Measurements from ENCODE around the gene QRICH2. TPM values are rescaled to one million over a fixed set of nuclear protein-coding genes. Genes with fewer than 3 reads are reported as not detected.

QRICH2 gene
- total RNA-seq, 1 experiment from 2014 or later, result 1.5 TPM

- DNase-seq, result no peak
- CTCF ChIA-PET, result interaction anchor here (1.0 to 2.7 kb wide), 2 partner anchors 17 to 268 kb away, joined by 5 to 14 read pairs; partner anchors contain the start of gene UBALD2
- no peak overlapping the region for H3K27ac Mint-ChIP-seq (ENCODE audit: unreplicated experiment)
- Histone ChIP-seq H3K9me3 (no peaks in the 10 kb centered on the region), H3K4me1 (peaks cover 12% of the 10 kb centered on the region), H3K36me3 (ENCODE audit: control insufficient read depth, insufficient read depth, low read length) (no peaks in the 10 kb centered on the region), H3K4me3 (ENCODE audit: low read depth, low read length) (no peak overlapping the region), H3K27me3 (replicated peaks; ENCODE audit: control insufficient read depth, insufficient read depth, low read length) (no peaks in the 10 kb centered on the region)
- H3K36me3 Mint-ChIP-seq (ENCODE audit: insufficient read depth, unreplicated experiment), result no peaks in the 10 kb centered on the region
- BruUV-seq (replicated peaks), result no TSS peak
- no peak overlapping the region for H3K4me3 Mint-ChIP-seq (ENCODE audit: unreplicated experiment)
- peaks cover 5% of the 10 kb centered on the region for H3K4me1 Mint-ChIP-seq (ENCODE audit: low read depth, unreplicated experiment)
- no peaks in the 10 kb centered on the region for H3K9me3 Mint-ChIP-seq (ENCODE audit: unreplicated experiment)
- no peaks in the 10 kb centered on the region for H3K27me3 Mint-ChIP-seq (ENCODE audit: insufficient read depth, unreplicated experiment)
- POLR2A ChIA-PET, result interaction anchor here (0.7 kb wide), 1 partner anchor 11 kb away, joined by 3 read pairs; no protein-coding TSS in a partner anchor
- intact Hi-C loops (cut with micrococcal nuclease; ENCODE audit: unreplicated experiment), result no loop called here
- no peak for TF ChIP-seq CTCF (IDR thresholded peaks at IDR 0.05; ENCODE audit: insufficient read depth in 1 of 2, low read depth in 1 of 2, low read length in 1 of 2, severe bottlenecking in 1 of 2, unreplicated experiment in 1 of 2)
These were observed 26.3 kb downstream of the QRICH2 start for GRCh38 chr17:76281573-76282371.

- no peaks in the 10 kb centered on the region for H3K27me3 Mint-ChIP-seq (ENCODE audit: insufficient read depth, unreplicated experiment)
- DNase-seq, result no peak
- no peak overlapping the region for H3K4me3 Mint-ChIP-seq (ENCODE audit: unreplicated experiment)
- TF ChIP-seq CTCF (IDR thresholded peaks at IDR 0.05; ENCODE audit: insufficient read depth in 1 of 2, low read depth in 1 of 2, low read length in 1 of 2, severe bottlenecking in 1 of 2, unreplicated experiment in 1 of 2), result no peak
- no peaks in the 10 kb centered on the region for H3K9me3 Mint-ChIP-seq (ENCODE audit: unreplicated experiment)
- no peaks in the 10 kb centered on the region for H3K36me3 Mint-ChIP-seq (ENCODE audit: insufficient read depth, unreplicated experiment)
- no peaks in the 10 kb centered on the region for H3K27me3 ChIP-seq (replicated peaks; ENCODE audit: control insufficient read depth, insufficient read depth, low read length)
- no peaks in the 10 kb centered on the region for H3K36me3 ChIP-seq (ENCODE audit: control insufficient read depth, insufficient read depth, low read length)
- no peak overlapping the region for H3K27ac Mint-ChIP-seq (ENCODE audit: unreplicated experiment)
- intact Hi-C loops (cut with micrococcal nuclease; ENCODE audit: unreplicated experiment), result no loop called here
- H3K4me1 ChIP-seq, result peaks cover 16% of the 10 kb centered on the region
- POLR2A ChIA-PET, result no interaction called here
- CTCF ChIA-PET, result interaction anchor here (0.7 to 2.7 kb wide), 11 partner anchors 11 to 266 kb away, joined by 3 to 22 read pairs (median 6); partner anchors contain the start of genes PRPSAP1 and UBALD2
- H3K4me1 Mint-ChIP-seq (ENCODE audit: low read depth, unreplicated experiment), result peaks cover 5% of the 10 kb centered on the region
- no TSS peak for BruUV-seq (replicated peaks)
- H3K9me3 ChIP-seq, result no peaks in the 10 kb centered on the region
- no peak overlapping the region for H3K4me3 ChIP-seq (ENCODE audit: low read depth, low read length)
These were observed 27.4 kb downstream of the QRICH2 start for GRCh38 chr17:76280650-76281049.

GRCh38 chr17:76279742-76280287 is 28.3 kb downstream of the QRICH2 start:
- no peak for TF ChIP-seq CTCF (IDR thresholded peaks at IDR 0.05; ENCODE audit: insufficient read depth in 1 of 2, low read depth in 1 of 2, low read length in 1 of 2, severe bottlenecking in 1 of 2, unreplicated experiment in 1 of 2)
- Histone ChIP-seq H3K4me1 (peaks cover 16% of the 10 kb centered on the region), H3K9me3 (no peaks in the 10 kb centered on the region), H3K36me3 (ENCODE audit: control insufficient read depth, insufficient read depth, low read length) (no peaks in the 10 kb centered on the region), H3K4me3 (ENCODE audit: low read depth, low read length) (no peak overlapping the region), H3K27me3 (replicated peaks; ENCODE audit: control insufficient read depth, insufficient read depth, low read length) (no peaks in the 10 kb centered on the region)
- H3K4me1 Mint-ChIP-seq (ENCODE audit: low read depth, unreplicated experiment), result peaks cover 5% of the 10 kb centered on the region
- H3K4me3 Mint-ChIP-seq (ENCODE audit: unreplicated experiment), result no peak overlapping the region
- ChIA-PET CTCF (interaction anchor here (0.5 to 2.7 kb wide), 47 partner anchors 8 to 1678 kb away, joined by 3 to 27 read pairs (median 5); partner anchors contain the start of genes FOXJ1, PRPSAP1, RNF157 and UBALD2), POLR2A (interaction anchor here (0.6 kb wide), 1 partner anchor 8 kb away, joined by 3 read pairs; no protein-coding TSS in a partner anchor)
- no peaks in the 10 kb centered on the region for H3K9me3 Mint-ChIP-seq (ENCODE audit: unreplicated experiment)
- no peaks in the 10 kb centered on the region for H3K36me3 Mint-ChIP-seq (ENCODE audit: insufficient read depth, unreplicated experiment)
- BruUV-seq (replicated peaks), result no TSS peak
- no peak overlapping the region for H3K27ac Mint-ChIP-seq (ENCODE audit: unreplicated experiment)
- intact Hi-C loops (cut with micrococcal nuclease; ENCODE audit: unreplicated experiment), result loop anchor here (2.0 to 5.0 kb wide), 3 partner anchors 31 to 268 kb away; no protein-coding TSS in a partner anchor
- no peaks in the 10 kb centered on the region for H3K27me3 Mint-ChIP-seq (ENCODE audit: insufficient read depth, unreplicated experiment)
- DNase-seq, result no peak

Data from Caco-2 (cell line).